Umbilical cord (tissue), 2 donors: ENCODE data around the gene CRMP1. TPM values are rescaled to one million over a fixed set of nuclear protein-coding genes. Genes with fewer than 3 reads are reported as not detected.

ENCODE experiments used
- DNase-seq: peaks from one replicate; pipeline ENCODE4 v3.0.0-alpha.2; 2015; ENCODE audit warnings: low spot score
- total RNA-seq: library from RNA; depleted of rRNA; stranded (reverse); fragments of >200 nt; gene quantifications from one replicate; pipeline ENCODE4 v1.2.3, GENCODE V29; 2014; ENCODE audit warnings: low replicate concordance; ENCODE audit not compliant: insufficient read depth

Gene CRMP1
- total RNA-seq: 5.3 TPM

DNA sequence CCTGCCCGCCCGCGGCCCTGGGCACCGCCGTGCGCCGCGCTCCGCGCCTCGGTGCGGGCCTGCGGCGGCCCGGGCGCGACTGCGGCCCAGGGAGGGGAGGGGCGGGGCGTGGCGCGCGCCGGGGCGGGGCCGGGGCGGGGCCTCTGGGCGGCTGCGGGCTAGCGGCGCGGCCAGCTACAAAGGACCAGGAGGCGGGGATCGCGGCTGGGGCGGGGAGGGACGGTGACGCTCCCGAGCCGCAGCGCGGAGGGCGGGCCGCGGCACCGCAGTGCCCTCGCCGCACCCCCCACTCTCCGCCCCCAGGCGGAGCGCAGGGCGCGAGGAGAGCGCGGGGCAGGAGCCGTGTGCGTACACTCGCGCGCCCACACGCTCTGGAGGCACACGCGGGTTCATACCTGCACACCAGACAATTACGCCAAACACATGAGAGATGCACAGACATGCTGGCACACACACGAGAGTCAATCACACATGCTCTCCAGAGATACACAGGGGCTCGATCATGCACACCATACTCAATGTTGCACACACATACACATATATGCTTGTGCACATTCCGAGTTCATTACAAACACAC lies at the start of gene CRMP1:
TSS of gene CRMP1 (minus strand) at position 83 of the 577 bp plus-strand sequence. CDS start 117 bp downstream, outside the sequence.
- DNase-seq: no peak

DNA sequence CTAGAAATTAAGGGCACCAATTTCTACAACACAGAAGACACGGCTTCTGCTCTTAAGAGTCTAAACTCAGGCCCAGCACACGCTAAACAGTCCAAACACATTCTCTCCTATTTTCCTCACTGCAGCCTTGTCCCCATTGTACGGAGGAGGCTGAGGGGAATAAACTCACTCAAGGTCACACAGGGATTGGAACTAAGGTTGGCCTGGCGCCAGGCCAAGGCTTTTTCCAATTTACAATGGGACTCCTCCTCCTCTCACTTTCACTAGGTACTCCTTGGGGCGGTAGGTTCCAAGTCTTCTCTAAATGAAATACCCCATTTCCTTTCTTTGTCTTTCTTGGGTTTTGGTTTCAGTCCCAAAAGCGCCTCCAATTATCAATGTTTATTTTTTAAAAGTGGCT lies 48.7 kb upstream of the CRMP1 start:
- DNase-seq: no peak

DNA sequence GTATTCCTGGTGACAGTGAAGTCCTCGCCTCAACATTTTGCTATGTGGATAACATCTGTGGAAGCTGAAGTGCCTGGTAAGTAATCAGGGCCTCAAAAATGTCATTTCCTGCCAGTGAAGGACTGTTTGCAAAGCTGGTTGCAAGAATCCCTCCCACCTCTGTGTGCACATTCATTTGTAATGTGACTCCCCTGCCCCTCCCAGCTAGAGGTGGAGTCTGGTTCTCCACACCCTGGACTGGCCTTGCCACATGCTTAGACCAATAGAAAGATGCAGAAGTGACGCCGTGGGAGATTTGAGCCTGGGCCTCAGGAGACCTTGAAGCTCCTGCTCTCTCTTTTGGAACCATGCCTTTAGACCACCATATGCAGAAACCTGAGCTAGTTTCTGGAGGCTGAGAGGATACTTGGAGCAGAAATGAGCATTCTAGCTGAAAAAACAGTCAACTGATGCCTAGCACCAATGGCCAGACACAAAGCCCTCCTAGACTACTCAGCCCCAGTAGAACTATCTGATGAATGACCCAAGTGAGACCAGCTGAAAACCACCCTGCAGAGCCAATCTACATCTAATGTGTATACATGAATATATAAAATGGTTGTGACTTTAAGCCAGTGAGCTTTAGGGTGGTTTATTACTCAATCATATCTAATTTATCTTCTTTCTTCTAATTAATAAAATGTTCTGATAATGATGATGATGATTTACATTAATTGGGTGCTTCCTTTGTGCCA lies 47.8 kb upstream of the CRMP1 start:
- no peak for DNase-seq

DNA sequence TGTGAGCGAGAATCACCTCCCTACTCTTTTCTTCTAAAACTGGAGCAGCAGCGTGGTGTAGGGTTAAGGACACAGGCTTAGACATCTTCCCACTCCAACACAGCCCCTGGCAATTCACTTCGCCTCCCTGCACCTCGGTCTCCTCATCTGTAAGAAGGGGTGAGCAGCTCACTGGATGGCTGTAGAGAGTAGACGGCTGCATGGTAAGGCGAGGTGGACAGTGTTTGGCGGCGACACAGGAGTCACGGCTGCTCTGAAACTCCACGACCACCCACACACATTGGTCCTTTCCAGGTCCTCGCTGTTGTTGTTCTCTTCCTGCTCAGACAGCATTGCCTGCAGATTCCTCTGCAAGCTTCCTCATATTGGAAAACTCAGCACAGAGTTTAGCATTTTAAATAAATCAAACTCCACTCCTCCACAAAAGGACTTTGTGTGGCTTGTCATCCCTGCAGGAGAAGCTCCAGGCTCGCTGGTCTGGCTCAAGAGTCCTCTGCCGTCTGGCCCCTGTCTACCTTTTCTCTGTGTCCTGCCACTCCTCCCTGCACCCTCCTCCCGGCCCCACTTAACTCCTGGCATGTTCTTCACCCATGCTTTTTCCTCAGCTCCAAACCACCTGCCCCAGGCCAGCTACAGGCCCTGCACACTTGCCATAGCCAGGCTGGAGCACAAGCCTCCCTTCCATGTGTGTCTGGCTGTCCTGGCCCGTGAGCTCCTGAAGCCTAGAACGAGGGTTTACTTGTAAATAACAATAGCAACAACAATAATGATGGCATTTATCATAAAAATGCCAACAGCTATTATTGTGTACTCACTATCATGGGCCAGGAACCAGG lies 41.3 kb upstream of the CRMP1 start:
- no peak for DNase-seq

DNA sequence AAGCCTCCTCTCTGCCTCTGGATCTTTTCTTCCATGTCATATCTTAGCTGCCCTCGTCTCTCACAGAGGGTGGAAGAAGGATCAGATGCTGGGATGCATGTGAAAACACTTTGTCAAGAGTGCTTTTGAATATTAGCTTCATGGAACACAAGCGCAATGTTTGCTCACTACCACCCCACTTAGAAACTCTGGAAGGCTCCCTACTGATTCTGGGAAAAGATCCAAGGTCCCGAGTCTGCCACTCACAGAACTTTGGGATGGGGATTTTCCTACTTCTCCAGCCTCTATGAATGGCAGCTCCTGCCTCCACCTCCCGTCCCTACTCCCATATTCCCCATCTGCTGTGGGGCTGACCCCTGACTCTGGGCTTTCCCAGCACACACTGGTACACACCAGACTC lies 40.2 kb upstream of the CRMP1 start:
- no peak for DNase-seq

DNA sequence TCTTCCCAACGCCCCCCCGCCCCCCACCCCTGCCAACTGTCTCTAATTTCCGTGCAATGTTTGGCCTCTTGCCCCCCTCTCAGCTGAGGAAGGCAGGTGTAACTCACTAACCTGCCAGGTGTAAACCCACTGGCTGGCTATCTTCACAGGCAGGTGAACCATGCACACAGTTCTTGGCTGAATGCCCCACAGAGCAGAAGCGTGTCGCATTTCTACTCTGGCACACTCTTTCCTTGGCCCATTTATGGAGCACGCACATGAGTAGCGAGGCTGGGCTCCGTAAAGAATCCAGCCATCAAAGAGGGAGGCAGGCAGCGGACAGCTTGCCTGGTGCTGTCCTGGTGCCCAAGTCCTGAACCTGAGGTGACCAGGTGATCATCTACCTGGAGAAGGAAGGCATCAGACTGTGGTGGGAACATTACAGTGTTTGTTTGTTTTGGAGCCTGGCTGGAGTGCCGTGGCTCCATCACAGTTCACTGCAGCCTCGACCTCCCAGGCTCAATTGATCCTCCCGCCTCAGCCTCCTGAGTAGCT lies 39.2 kb upstream of the CRMP1 start:
- DNase-seq: no peak

DNA sequence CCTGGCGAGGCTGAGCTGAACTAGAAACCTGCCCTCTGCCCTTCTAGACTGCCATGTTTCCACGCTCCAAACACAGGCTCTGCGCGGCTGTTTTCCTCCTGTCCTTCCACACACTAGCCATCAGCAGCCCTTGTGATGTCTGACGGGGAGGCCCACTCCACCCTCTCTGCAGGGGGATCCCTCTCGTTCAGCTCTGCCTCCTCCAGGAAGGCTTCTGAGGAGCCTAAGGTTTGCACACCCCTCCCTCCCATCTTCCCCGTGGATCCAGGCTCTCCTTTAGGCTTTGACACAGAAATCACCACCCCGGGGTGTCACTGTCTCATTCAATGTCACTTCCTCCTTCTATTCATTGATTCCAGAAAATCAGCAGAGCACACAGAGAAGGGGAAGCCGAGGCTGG lies 38.6 kb upstream of the CRMP1 start:
- DNase-seq: no peak

DNA sequence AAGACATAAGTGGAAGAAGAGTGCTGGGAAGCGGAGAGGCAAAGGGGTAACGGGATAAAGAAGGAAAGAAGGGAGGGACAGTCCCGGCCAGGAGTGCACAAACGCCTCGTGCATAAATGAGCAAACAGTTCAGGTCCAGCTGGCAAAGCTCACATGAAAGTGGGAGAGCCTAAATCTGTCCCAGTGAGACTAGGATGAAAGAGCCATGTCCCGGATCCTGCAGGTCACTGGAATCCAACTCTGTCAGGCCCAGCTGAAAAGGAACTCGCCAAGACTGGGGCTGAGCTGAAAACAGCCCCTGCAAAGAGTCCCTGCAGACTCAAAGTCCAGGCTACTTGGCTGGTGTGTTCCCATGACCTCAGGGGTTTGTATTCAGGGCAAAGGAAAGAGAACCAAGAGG lies 38.0 kb upstream of the CRMP1 start:
- no peak for DNase-seq

DNA sequence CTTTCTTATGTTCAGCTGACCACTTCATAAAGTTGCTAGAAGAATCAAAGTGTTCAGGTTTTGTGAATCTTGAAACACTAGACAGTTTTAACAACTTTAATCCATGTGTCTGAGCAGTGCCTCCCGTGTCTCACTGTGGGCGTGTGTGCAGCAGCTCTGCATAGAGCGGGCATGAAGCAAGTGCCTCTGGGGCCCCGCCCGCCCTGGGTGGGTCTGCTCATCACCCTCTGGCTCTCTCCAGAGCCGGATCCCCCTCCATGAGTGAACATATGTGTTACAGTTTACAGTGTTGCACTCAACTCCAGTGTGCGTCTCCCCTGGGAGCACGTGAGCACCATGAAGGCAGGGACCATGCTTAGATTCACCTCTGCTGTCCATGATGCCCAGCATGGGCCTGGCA lies 37.6 kb upstream of the CRMP1 start:
- DNase-seq: no peak

DNA sequence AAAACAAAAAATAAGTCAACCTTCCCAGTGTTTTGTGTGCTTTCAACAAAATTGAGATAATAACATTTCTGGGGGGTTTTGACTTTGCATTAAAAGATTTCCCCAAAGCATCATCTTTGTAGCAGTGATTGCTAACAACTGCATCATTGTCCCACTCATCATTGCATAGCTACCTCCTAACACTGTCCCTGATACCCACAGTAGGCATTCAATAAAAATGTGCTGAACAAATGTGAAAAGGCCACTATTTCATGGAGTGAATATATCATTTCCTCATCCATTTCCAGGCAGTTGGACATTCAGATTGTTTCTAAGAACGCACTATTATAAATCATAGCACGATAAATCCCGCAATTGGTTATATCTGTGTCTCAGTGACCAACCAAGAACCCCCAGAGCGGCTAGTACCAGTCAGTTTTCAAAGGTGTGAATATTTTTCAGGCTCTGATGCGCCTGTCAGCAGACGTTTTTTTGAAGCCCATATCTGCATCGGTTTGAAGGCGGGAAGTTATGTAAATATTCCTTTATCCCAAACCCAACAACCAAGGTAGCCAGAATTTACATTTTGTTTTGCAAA lies 36.0 kb upstream of the CRMP1 start:
- no peak for DNase-seq

DNA sequence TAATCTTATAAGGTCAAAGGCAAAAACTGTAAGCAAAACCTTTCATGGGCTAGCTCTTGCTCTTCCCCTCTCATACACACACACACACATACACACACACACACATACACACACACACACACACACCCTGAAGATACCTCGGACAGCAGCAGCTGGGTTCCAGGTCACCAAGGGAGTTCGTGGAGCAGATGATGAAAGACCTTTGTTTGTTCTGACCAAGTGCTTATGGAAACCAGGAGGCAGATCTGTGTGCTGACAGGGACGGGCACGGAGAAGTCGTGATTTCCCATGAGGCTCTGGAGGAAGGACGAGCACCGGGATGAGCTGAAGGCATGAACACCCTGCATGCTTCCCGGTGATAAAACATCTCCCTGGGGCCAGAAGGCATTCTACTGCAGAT lies 35.4 kb upstream of the CRMP1 start:
- DNase-seq: no peak

DNA sequence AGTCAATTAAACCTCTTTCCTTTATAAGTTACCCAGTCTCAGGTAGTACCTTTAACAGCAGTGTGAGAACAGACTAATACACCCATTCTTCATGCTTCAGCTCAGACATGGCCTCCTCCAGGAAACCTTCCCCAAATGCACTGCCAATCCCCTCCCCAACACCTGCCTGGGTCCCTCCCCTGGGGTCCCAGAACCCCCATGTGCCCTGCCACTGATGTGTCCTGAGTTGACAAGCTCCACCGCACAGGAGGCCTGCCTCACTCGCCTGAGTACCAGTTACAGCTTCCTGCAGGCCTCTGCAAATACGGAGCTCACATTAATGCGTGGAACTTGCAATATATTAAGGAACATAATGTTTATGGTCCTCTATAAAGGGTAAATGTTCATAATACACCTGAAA lies 34.9 kb upstream of the CRMP1 start:
- DNase-seq: no peak

DNA sequence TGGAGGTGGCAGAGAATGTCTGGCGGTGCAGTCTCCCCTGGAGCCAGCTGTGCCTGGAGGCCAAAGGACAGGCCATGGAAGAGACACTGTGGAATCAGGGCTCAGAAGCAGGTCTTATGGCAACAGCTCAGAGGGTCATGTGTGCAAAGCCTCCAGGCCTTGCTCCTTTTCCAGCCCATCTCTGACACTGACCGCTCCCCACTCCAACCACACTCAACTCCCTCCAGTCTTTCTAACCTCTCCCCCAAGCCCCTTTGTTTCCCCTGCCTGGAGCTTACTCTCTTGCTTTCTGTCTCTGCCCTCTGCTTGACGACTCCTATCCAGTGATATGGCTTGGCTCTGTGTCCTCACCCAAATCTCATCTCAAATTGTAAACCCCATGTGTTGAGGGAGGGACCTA lies 34.2 kb upstream of the CRMP1 start:
- DNase-seq: no peak

DNA sequence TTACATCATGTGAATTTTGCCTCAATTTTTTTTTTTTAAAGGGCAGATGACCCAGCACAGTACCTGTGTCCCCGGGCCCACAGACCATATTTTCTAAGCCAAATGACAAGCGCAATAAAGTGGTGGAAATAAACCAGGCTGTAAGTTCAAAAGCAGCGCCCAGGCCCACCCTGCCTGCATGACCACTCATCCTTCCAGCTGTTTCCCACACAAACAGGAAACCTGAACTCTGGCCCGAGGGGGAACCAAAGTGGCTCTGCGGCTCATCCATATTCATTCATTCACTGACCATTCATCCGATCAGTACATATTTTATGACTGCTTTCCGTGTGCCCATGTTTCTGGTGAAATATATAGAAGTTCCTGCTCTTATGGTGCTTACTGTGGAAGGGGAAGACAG lies 33.7 kb upstream of the CRMP1 start:
- DNase-seq: no peak

DNA sequence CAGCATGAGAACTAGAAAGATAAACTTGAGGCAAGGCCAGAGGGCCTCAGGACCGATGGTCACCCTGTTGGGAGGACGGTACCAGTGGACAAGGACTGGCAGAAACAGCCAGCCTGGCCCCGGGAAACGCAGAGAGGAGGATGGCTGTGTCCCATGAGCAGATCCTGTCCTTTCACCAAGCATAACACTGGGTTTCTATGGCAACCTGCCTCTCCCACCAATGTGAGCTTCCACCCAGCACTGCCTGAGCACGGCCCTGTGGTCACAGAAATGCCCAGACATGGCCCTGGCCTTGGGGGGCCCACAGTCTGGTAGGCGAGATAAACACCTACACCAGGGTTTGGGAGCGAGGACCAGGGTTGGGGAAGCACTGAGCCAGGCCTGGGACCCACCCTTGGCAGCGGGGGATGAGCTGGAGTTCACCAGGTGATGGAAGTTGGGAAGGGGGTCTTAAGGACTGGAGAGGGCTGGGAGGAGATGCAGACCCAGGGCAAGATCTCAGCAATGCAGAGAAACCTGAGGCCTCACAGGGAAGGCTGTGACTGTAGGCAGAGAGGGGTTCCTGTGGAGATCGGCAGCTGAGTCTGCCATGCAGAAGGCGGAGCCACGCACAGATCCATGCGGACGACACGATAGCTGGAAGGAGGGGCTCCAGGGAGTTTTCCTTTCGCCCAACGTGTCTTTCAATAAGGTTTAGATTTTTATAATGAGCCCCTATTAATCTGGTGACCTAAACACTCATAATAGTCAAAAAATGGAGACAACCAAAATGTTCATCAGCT lies 32.7 kb upstream of the CRMP1 start:
- no peak for DNase-seq

DNA sequence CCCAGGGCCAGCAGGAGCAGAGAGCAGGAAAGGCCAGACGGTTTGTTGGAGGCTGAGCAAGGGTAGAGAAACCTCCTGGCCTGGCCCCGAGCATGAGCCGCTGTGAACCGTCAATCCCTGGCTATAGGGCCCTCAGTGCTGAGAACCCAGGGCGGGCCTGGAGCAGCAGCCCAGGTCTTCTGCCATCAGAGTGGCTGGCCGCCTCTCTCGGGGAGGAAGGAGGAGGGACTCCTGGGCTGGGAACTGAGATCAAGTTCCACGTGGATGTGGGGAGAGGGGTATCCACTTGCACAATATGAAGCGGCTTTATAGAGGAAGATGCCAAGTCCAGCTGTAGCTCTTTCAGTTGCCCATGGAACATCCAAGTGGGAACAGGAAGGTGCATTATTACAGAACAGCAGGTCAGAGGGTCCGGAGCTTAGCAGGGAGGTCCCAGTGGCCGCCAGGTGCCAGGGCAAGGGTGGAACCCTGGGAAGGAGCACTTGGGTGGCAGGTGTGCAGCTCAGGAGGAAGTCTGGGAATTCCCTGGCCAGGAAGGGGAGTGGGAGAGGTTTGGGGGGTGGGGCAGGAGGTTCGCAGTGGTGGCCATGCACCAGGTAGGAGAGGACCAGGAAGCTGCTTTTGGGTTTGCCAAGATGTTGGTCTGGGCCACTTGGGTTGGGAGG lies 31.7 kb upstream of the CRMP1 start:
- no peak for DNase-seq

DNA sequence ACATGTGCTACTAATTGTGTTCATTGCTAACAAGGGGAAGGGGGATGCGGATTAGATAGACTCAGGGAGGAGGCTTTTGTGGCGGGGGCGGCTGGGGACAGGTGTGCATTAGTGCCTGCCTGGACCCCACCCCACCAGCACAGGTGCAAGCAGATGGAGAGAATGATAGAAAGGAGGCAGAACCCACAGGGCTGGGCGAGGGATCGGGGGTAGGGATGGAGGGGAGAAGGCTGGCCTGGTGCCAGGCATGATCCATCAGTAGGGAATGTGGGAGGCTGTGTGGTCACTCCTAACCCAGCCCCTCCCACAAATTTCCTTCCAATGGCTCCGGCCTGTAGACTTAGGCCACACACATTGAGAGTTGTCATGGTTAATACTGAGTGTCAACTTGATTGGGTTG lies 30.5 kb upstream of the CRMP1 start:
- DNase-seq: no peak

DNA sequence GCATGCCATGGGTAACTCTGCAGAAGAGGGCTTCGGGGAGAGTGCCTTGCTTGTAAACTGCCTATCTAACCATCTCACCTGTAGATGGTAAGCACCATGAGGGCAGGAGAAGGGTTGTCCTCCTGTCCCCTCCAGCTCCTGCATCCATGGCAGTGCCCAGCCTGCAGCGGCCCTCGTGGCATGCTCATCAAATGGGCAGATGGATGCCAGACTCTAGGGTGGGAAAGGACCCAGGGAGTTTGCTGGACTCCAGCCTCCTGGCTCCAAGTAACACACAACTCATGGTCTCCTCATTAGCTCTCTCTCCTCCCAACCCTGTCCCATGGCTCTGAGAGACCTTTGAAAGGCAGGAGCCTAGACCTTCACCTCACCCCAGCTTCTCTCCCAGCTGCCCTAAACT lies 29.7 kb upstream of the CRMP1 start:
- no peak for DNase-seq

DNA sequence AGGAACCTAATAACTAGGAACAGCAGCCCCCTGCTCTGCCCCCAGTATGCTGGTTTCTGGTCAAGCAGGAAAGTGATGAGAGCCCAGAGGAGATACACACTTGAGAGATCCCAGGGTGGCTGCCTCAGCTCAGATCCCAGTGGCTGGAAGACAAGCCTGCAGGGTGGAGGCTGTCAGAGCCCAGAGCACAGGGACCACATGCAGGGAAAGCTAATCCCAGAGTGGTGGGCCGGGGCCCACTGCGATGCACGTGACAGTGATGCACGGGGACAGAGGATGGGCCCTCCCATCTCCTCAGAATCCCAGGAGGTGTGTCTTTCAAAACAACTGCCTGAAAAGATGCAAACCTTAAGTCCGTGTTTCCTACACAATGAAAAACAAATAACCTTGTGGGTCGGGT lies 29.1 kb upstream of the CRMP1 start:
- no peak for DNase-seq

DNA sequence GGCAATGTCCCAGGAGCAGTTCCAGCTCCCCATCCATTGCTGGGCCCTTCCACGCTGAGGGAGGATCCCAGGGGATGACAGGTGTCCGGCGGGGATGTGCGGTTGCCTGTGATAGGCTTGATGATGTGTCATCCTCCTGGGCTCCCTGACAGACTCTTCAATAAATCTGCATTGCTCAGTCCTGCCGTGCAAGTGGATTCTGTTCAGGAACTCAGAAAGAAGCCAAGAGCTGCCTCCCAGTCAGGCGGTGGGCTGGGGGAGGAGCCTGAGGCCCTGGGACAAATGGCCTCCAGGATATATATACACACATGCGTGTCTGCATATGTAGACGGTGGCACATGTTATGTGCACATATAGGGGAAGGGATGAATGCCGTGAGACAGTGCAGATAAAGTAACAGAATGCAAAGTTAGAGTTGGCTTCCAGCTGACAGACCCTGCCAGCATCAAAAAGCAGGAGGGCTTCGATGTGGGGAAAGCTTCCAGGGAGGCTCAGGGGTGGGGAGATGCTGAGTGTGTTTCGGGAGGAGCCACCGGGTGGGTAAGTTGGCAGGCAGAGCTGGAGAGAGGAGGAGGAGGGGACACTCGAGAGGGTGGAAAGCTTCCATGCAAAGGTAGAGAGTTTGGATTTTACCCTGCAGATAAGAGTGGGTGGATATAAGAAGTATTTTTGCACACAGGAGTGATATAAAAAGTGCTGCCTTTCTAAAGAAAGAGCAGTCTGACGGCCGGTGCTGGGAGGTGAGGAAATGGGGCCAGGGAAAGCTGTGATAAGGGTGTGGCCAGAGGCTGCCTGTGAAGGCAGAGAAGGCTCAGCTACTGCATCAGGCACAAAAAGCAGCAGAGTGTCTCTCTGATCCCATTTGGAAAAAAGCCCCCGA lies 28.5 kb upstream of the CRMP1 start:
- peak; percentile 19 for DNase-seq
